ENCODE results near the gene SSC5D. TPM values are rescaled to one million over a fixed set of nuclear protein-coding genes. Genes with fewer than 3 reads are reported as not detected.

Gene SSC5D
- total RNA-seq, 1 experiment from 2014 or later = 0.86 TPM

- no peaks in the 10 kb centered on the region for H3K9me3 ChIP-seq
- H3K36me3 Mint-ChIP-seq (ENCODE audit: insufficient read depth, unreplicated experiment) = no peaks in the 10 kb centered on the region
- no peaks in the 10 kb centered on the region for H3K27me3 Mint-ChIP-seq (ENCODE audit: insufficient read depth, unreplicated experiment)
- H3K4me1 ChIP-seq = 0 out of 2 replicates have a peak, but pooled peaks cover 3% of the 10 kb centered on the region
- no peaks in the 10 kb centered on the region for H3K27me3 ChIP-seq (replicated peaks; ENCODE audit: control insufficient read depth, insufficient read depth, low read length)
- H3K9me3 Mint-ChIP-seq (ENCODE audit: unreplicated experiment) = no peaks in the 10 kb centered on the region
- no peak for TF ChIP-seq CTCF (IDR thresholded peaks at IDR 0.05; ENCODE audit: insufficient read depth in 1 of 2, low read depth in 1 of 2, low read length in 1 of 2, severe bottlenecking in 1 of 2, unreplicated experiment in 1 of 2)
- BruUV-seq (replicated peaks) = no TSS peak
- intact Hi-C loops (cut with micrococcal nuclease; ENCODE audit: unreplicated experiment) = no loop called here
- H3K27ac Mint-ChIP-seq (ENCODE audit: unreplicated experiment) = no peak overlapping the region
- H3K4me1 Mint-ChIP-seq (ENCODE audit: low read depth, unreplicated experiment) = no peaks in the 10 kb centered on the region
- no peaks in the 10 kb centered on the region for H3K36me3 ChIP-seq (ENCODE audit: control insufficient read depth, insufficient read depth, low read length)
- ChIA-PET CTCF (no interaction called here), POLR2A (no interaction called here)
- H3K4me3 ChIP-seq (ENCODE audit: low read depth, low read length) = no peak overlapping the region
- no peak for DNase-seq
- no peak overlapping the region for H3K4me3 Mint-ChIP-seq (ENCODE audit: unreplicated experiment)
Measured at GRCh38 chr19:55566823-55567222, 78.6 kb downstream of the SSC5D start.

DNA sequence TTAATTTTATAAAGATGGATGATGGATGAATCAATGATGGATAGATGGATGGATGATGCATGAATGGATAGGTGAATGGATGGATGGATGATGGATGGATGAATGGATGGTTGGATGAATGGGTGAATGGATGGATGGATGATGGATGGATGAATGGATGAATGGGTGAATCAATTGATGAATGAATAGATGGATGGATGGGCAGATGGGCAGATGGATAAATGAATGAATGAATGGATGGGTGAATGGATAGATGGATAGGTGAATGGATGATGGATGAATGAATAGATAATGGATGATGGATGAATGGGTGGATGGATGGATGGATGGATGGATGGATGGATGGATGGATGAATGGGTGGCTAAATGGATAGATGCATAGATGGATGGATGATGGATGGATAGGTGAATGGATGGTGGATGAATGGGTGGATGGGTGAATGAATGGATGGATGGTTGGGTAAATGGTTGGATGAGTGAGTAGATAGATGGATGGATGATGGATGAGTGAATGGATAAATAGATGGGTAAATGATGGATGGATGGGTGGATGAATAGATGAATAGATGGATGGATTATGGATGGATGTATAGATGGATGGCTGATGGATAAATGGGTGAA is 79.6 kb downstream of the SSC5D start:
- Histone ChIP-seq H3K36me3 (ENCODE audit: control insufficient read depth, insufficient read depth, low read length) (no peaks in the 10 kb centered on the region), H3K4me1 (0 out of 2 replicates have a peak, but pooled peaks cover 3% of the 10 kb centered on the region), H3K9me3 (no peaks in the 10 kb centered on the region), H3K27me3 (replicated peaks; ENCODE audit: control insufficient read depth, insufficient read depth, low read length) (no peaks in the 10 kb centered on the region), H3K4me3 (ENCODE audit: low read depth, low read length) (no peak overlapping the region)
- intact Hi-C loops (cut with micrococcal nuclease; ENCODE audit: unreplicated experiment) = no loop called here
- Mint-ChIP-seq H3K27ac (ENCODE audit: unreplicated experiment) (no peak overlapping the region), H3K27me3 (ENCODE audit: insufficient read depth, unreplicated experiment) (no peaks in the 10 kb centered on the region), H3K36me3 (ENCODE audit: insufficient read depth, unreplicated experiment) (no peaks in the 10 kb centered on the region), H3K9me3 (ENCODE audit: unreplicated experiment) (no peaks in the 10 kb centered on the region), H3K4me3 (ENCODE audit: unreplicated experiment) (no peak overlapping the region), H3K4me1 (ENCODE audit: low read depth, unreplicated experiment) (no peaks in the 10 kb centered on the region)
- no TSS peak for BruUV-seq (replicated peaks)
- DNase-seq = no peak
- POLR2A ChIA-PET = no interaction called here
- CTCF ChIA-PET = no interaction called here
- no peak for TF ChIP-seq CTCF (IDR thresholded peaks at IDR 0.05; ENCODE audit: insufficient read depth in 1 of 2, low read depth in 1 of 2, low read length in 1 of 2, severe bottlenecking in 1 of 2, unreplicated experiment in 1 of 2)

Other genes starting within 250 kb of the SSC5D start
- 113 and 118 TPM in 2 replicates for gene PPP6R1, start 229.4 kb upstream of the SSC5D start, total RNA-seq (2022)
- gene HSPBP1, start 208.3 kb upstream of the SSC5D start, total RNA-seq (2022) = 69.6 and 71.4 TPM in 2 replicates
- gene BRSK1, start 204.4 kb upstream of the SSC5D start, total RNA-seq (2022) = 24.6 and 28.6 TPM in 2 replicates
- 1.6 and 3.4 TPM in 2 replicates for gene TMEM150B, start 163.1 kb upstream of the SSC5D start, total RNA-seq (2022)
- 25.8 and 26.3 TPM in 2 replicates for gene KMT5C, start 148.6 kb upstream of the SSC5D start, total RNA-seq (2022)
- 0.27 and 0.35 TPM in 2 replicates for gene COX6B2, start 133.7 kb upstream of the SSC5D start, total RNA-seq (2022)
- gene GARIN5B, start 125.2 kb upstream of the SSC5D start, total RNA-seq (2022) = not detected in 2 replicates
- 0.70 and 1.1 TPM in 2 replicates for gene IL11, start 118.0 kb upstream of the SSC5D start, total RNA-seq (2022)
- not detected in 2 replicates for gene TMEM190, start 111.6 kb upstream of the SSC5D start, total RNA-seq (2022)
- 18.1 and 22.7 TPM in 2 replicates for gene TMEM238, start 104.1 kb upstream of the SSC5D start, total RNA-seq (2022)
- 2,048 and 2,146 TPM in 2 replicates for gene RPL28, start 102.5 kb upstream of the SSC5D start, total RNA-seq (2022)
- gene UBE2S, start 80.6 kb upstream of the SSC5D start, total RNA-seq (2022) = 279 and 293 TPM in 2 replicates
- gene SHISA7, start 45.1 kb upstream of the SSC5D start, total RNA-seq (2022) = not detected in 2 replicates
- gene ISOC2, start 26.8 kb upstream of the SSC5D start, total RNA-seq (2022) = 40.6 and 49.6 TPM in 2 replicates
- gene C19orf85, start 23.7 kb upstream of the SSC5D start, total RNA-seq (2022) = not detected in 2 replicates
- 12.3 and 13.9 TPM in 2 replicates for gene ZNF628, start 11.8 kb upstream of the SSC5D start, total RNA-seq (2022)
- 40.9 and 45.2 TPM in 2 replicates for gene NAT14, start 3.2 kb upstream of the SSC5D start, total RNA-seq (2022)
- gene SBK2, start 48.7 kb downstream of the SSC5D start, total RNA-seq (2022) = not detected in 2 replicates
- gene SBK3, start 57.1 kb downstream of the SSC5D start, total RNA-seq (2022) = 2.3 and 2.4 TPM in 2 replicates
- gene ZNF579, start 92.4 kb downstream of the SSC5D start, total RNA-seq (2022) = 26.5 and 30.4 TPM in 2 replicates
- 27.2 and 27.7 TPM in 2 replicates for gene FIZ1, start 111.1 kb downstream of the SSC5D start, total RNA-seq (2022)
- gene ZNF524, start 111.9 kb downstream of the SSC5D start, total RNA-seq (2022) = 10.8 and 11.1 TPM in 2 replicates
- gene ZNF865, start 117.2 kb downstream of the SSC5D start, total RNA-seq (2022) = 13.2 and 14.5 TPM in 2 replicates
- gene ZNF784, start 136.1 kb downstream of the SSC5D start, total RNA-seq (2022) = 8.5 and 10.2 TPM in 2 replicates
- 38.5 and 41.4 TPM in 2 replicates for gene ZNF580, start 152.6 kb downstream of the SSC5D start, total RNA-seq (2022)
- 46.2 and 47.4 TPM in 2 replicates for gene ZNF581, start 155.2 kb downstream of the SSC5D start, total RNA-seq (2022)
- 17.4 and 17.6 TPM in 2 replicates for gene CCDC106, start 159.8 kb downstream of the SSC5D start, total RNA-seq (2022)
- gene U2AF2, start 166.6 kb downstream of the SSC5D start, total RNA-seq (2022) = 289 TPM in 2 replicates
- 197 and 201 TPM in 2 replicates for gene EPN1, start 186.8 kb downstream of the SSC5D start, total RNA-seq (2022)
- gene NLRP9, start 250.0 kb downstream of the SSC5D start, total RNA-seq (2022) = not detected in 2 replicates